Measurements from ENCODE around the gene PNKP. TPM values are rescaled to one million over a fixed set of nuclear protein-coding genes. Genes with fewer than 3 reads are reported as not detected.

PNKP gene
- total and polyA plus RNA-seq, 9 donors = 20.2 to 41.7 (median 32.5) TPM

- Histone ChIP-seq H3K36me3 (ENCODE audit: control insufficient read depth, insufficient read depth, low read length) (peaks cover 32% of the 10 kb centered on the region), H3K27ac (ENCODE audit: low read length) (peak overlapping the region; percentile 97), H3K27me3 (ENCODE audit: control insufficient read depth, insufficient read depth, low read length) (no peaks in the 10 kb centered on the region), H3K4me1 (ENCODE audit: control insufficient read depth, insufficient read depth, low read length) (peaks cover 50% of the 10 kb centered on the region), H3K9me3 (replicated peaks; ENCODE audit: control insufficient read depth, low read depth, low read length) (no peaks in the 10 kb centered on the region), H3K4me3 (ENCODE audit: low read length) (peak overlapping the region; percentile 40)
- DNase-seq = no peak
- WGBS (ENCODE audit: insufficient coverage) = 0% methylated on average over 12 of the region's 15 CpGs
Measured at GRCh38 chr19:49869009-49869483, 1.7 kb upstream of the PNKP start.

DNA sequence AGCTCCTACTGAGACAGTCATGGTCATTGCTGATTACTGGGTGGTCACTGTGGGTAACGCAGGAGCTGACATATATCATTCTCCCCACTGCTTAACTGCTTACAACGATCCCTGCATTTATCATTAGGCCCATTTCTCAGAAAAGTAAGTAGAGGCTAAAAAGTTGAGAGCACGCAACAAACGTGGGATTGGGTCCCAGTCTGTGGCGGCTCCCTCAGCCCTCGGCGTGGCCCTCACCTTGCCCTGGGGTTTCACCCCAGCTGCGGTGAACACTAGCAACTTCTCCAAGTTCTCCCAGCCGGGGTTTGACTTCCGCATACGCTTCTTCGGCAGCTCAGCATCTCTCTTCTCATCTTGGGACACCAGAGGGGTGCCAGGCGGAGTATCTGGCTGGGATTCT is 2.5 kb downstream of the PNKP start:
- Histone ChIP-seq H3K9me3 (replicated peaks; ENCODE audit: control insufficient read depth, low read depth, low read length) (no peaks in the 10 kb centered on the region), H3K27me3 (ENCODE audit: control insufficient read depth, insufficient read depth, low read length) (no peaks in the 10 kb centered on the region), H3K4me3 (ENCODE audit: low read length) (no peak overlapping the region), H3K4me1 (ENCODE audit: control insufficient read depth, insufficient read depth, low read length) (peaks cover 44% of the 10 kb centered on the region), H3K36me3 (ENCODE audit: control insufficient read depth, insufficient read depth, low read length) (peaks cover 44% of the 10 kb centered on the region), H3K27ac (ENCODE audit: low read length) (no peak overlapping the region)
- DNase-seq = no peak
- 82% methylated on average over 11 of the region's 13 CpGs for WGBS (ENCODE audit: insufficient coverage)

DNA sequence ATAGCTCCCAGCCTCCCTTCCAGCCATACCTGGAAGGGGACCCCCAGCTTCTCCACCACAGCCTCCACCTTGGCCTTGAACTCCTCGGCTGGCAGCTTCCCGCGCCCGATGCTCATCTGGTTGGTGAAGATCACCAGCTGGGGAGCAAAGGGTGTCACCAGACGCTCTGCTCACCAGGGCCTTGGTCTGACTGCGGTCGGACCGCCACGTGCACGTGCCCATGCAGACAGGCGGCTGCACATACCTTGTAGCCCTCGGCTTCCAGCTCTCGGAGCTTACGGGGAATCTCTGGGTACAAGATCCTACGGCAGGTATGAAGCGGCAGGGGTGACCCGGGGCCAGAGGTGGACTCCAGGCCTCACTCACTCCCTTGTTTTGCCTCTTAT is 3.4 kb downstream of the PNKP start:
- peak; percentile 14 for DNase-seq
- Histone ChIP-seq H3K9me3 (replicated peaks; ENCODE audit: control insufficient read depth, low read depth, low read length) (no peaks in the 10 kb centered on the region), H3K4me1 (ENCODE audit: control insufficient read depth, insufficient read depth, low read length) (peaks cover 40% of the 10 kb centered on the region), H3K4me3 (ENCODE audit: low read length) (no peak overlapping the region), H3K27me3 (ENCODE audit: control insufficient read depth, insufficient read depth, low read length) (no peaks in the 10 kb centered on the region), H3K27ac (ENCODE audit: low read length) (no peak overlapping the region), H3K36me3 (ENCODE audit: control insufficient read depth, insufficient read depth, low read length) (peaks cover 52% of the 10 kb centered on the region)
- WGBS (ENCODE audit: insufficient coverage) = 88% methylated on average over 17 of the region's 17 CpGs

DNA sequence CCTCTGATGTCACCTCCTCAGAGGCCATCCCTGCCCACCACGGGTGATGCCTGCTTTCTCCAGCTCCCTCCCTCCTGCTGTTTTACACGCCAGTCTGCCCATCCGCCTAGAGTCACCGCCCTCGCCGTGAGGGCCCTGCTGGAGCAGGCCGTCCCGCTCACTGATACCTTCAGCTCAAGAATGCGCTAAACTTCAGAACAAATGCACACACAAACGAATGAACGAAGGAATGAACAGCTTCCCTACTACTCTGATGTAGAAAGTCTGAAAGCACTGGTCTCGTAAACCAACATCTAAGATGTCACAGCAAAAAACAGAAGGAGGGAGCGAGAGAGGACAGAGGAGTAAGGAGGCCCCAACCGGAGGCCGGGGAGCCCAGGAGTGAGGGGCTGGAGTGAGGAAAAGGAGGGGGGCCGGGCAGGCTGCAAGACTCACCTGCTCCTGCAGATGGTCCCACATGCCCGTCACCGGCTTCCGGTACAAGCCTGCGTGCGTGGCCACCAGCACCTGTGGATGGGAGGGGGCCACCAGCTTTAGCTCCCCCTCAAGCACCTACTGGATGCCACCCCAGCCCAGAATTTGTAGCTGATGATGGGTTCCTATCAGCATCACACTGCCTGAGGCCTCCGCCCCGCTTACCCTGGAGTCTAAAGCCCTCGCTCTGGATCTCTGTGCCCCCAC is 4.0 kb downstream of the PNKP start:
- peaks cover 57% of the 10 kb centered on the region for H3K36me3 ChIP-seq (ENCODE audit: control insufficient read depth, insufficient read depth, low read length)
- peaks cover 35% of the 10 kb centered on the region for H3K4me1 ChIP-seq (ENCODE audit: control insufficient read depth, insufficient read depth, low read length)

GRCh38 chr19:49862391-49863253 is 4.8 kb downstream of the PNKP start:
- Histone ChIP-seq H3K27me3 (ENCODE audit: control insufficient read depth, insufficient read depth, low read length) (no peaks in the 10 kb centered on the region), H3K27ac (ENCODE audit: low read length) (no peak overlapping the region), H3K9me3 (replicated peaks; ENCODE audit: control insufficient read depth, low read depth, low read length) (no peaks in the 10 kb centered on the region), H3K36me3 (ENCODE audit: control insufficient read depth, insufficient read depth, low read length) (peaks cover 65% of the 10 kb centered on the region), H3K4me3 (ENCODE audit: low read length) (no peak overlapping the region), H3K4me1 (ENCODE audit: control insufficient read depth, insufficient read depth, low read length) (peaks cover 29% of the 10 kb centered on the region)
- 58% methylated on average over 35 of the region's 49 CpGs for whole genome bisulfite sequencing (ENCODE audit: insufficient coverage)
- no peak for DNase-seq

More for the DNA sequence above, 4.0 kb downstream of the PNKP start:
- Histone ChIP-seq H3K4me3 (ENCODE audit: low read length) (no peak overlapping the region), H3K9me3 (replicated peaks; ENCODE audit: control insufficient read depth, low read depth, low read length) (no peaks in the 10 kb centered on the region), H3K27me3 (ENCODE audit: control insufficient read depth, insufficient read depth, low read length) (no peaks in the 10 kb centered on the region), H3K27ac (ENCODE audit: low read length) (no peak overlapping the region)
- DNase-seq = no peak
- WGBS (ENCODE audit: insufficient coverage) = 90% methylated on average over 17 of the region's 24 CpGs

DNA sequence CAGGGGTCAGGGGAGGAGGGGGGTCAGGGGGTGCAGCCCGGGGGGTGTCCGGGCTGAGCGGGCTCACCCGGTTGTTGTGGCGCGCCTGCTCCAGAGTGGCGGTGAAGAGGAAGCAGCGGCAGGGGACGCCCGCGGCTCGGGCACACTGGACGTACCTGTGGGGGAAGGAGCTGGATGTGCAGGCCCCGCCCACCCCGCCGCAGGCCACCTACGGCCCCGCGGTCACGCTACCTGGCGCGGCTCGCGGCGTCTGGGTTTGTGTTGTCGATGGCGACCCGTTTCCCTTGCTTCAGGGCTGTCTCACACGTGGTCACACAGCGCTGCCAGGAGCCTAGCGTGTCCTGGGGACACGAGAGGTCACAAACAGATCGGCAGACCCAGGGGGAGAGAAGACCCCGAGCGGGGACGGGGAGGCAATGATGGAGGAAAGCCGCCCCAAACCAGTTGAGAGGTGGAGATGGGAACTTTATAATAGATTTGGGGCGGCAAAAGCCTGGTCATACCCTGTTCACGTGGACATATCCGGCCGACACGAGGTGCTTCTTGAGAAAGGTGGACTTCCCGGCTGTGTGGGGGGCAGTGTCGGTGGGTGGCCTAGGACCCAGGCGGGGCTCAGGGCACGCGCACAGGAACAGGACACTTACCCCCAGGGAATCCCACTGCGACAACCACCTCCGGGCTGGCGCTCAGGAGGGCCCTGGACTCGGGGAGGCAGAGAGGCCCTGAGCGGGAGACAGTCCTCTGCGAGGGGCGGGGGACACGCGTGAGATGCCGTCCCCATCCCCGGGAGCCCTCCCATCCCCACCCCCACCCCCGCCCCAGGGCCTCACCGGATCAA is 5.6 kb downstream of the PNKP start:
- peak; percentile 34 for DNase-seq
- no peaks in the 10 kb centered on the region for H3K27me3 ChIP-seq (ENCODE audit: control insufficient read depth, insufficient read depth, low read length)
- WGBS (ENCODE audit: insufficient coverage) = 75% methylated on average over 38 of the region's 60 CpGs
- H3K36me3 ChIP-seq (ENCODE audit: control insufficient read depth, insufficient read depth, low read length) = peaks cover 73% of the 10 kb centered on the region
- H3K9me3 ChIP-seq (replicated peaks; ENCODE audit: control insufficient read depth, low read depth, low read length) = no peaks in the 10 kb centered on the region
- H3K4me1 ChIP-seq (ENCODE audit: control insufficient read depth, insufficient read depth, low read length) = peaks cover 25% of the 10 kb centered on the region
- no peak overlapping the region for H3K4me3 ChIP-seq (ENCODE audit: low read length)
- H3K27ac ChIP-seq (ENCODE audit: low read length) = no peak overlapping the region

DNA sequence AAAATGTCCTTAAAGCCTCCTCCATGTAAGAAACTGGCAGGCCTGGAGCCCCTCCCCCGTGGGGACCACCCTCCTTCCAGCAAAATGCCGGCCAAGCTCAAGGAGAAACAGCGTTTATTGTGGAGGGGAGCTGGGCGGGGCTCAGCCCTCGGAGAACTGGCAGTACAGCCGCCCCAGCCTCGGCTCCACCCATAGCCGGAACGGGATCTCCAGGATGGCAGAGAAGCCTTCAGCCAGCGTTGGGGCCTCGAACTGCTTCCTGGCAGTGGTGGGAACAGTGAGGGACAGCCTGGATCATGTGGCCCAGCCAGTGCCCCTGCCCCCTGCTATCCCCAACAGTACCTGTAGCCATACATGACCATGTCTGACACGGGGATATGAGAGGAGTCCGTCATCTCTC is 6.3 kb downstream of the PNKP start:
- H3K9me3 ChIP-seq (replicated peaks; ENCODE audit: control insufficient read depth, low read depth, low read length) = no peaks in the 10 kb centered on the region
- WGBS (ENCODE audit: insufficient coverage) = 21% methylated on average over 6 of the region's 13 CpGs
- peaks cover 80% of the 10 kb centered on the region for H3K36me3 ChIP-seq (ENCODE audit: control insufficient read depth, insufficient read depth, low read length)
- H3K27ac ChIP-seq (ENCODE audit: low read length) = no peak overlapping the region
- H3K27me3 ChIP-seq (ENCODE audit: control insufficient read depth, insufficient read depth, low read length) = no peaks in the 10 kb centered on the region
- peaks cover 19% of the 10 kb centered on the region for H3K4me1 ChIP-seq (ENCODE audit: control insufficient read depth, insufficient read depth, low read length)
- DNase-seq = peak; percentile 60
- H3K4me3 ChIP-seq (ENCODE audit: low read length) = no peak overlapping the region

- Histone ChIP-seq H3K9me3 (replicated peaks; ENCODE audit: control insufficient read depth, low read depth, low read length) (no peaks in the 10 kb centered on the region), H3K4me1 (ENCODE audit: control insufficient read depth, insufficient read depth, low read length) (peaks cover 14% of the 10 kb centered on the region), H3K4me3 (ENCODE audit: low read length) (no peak overlapping the region), H3K27me3 (ENCODE audit: control insufficient read depth, insufficient read depth, low read length) (no peaks in the 10 kb centered on the region), H3K27ac (ENCODE audit: low read length) (no peak overlapping the region), H3K36me3 (ENCODE audit: control insufficient read depth, insufficient read depth, low read length) (peaks cover 86% of the 10 kb centered on the region)
- 55% methylated on average over 17 of the region's 17 CpGs for WGBS (ENCODE audit: insufficient coverage)
- peak; percentile 26 for DNase-seq
Measured at GRCh38 chr19:49860336-49861102, 6.9 kb downstream of the PNKP start.

DNA sequence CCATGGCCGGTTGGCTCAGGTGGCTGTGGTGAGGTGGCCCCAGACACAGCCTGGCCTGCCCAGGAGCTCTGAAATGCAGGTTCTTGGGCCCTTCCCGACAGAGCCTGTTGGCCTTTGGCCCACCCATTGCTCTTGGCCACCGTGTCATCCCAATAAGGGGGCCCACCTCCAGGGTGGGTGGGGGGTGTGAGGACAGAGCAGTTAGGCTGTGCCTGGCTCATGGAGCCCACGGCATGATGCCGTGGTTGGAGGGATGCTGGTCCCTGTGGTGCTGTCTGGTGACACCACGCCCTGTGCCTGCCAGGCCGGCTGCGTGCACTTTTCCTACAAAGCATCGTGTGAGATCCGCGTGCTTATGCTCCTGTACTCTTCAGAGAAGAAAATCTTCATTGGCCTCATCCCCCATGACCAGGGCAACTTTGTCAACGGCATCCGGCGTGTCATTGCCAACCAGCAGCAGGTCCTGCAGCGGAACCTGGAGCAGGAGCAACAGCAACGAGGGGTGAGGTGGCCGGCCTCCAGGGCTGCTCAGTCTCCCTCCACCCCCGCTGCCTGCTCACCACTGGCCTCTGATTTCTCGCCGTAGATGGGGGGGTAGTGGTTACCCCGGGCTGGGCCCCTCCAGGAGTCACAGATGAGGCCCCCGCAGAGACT is 7.6 kb downstream of the PNKP start:
- Histone ChIP-seq H3K4me1 (ENCODE audit: control insufficient read depth, insufficient read depth, low read length) (peaks cover 10% of the 10 kb centered on the region), H3K27ac (ENCODE audit: low read length) (no peak overlapping the region), H3K4me3 (ENCODE audit: low read length) (no peak overlapping the region), H3K9me3 (replicated peaks; ENCODE audit: control insufficient read depth, low read depth, low read length) (no peaks in the 10 kb centered on the region), H3K27me3 (ENCODE audit: control insufficient read depth, insufficient read depth, low read length) (no peaks in the 10 kb centered on the region), H3K36me3 (ENCODE audit: control insufficient read depth, insufficient read depth, low read length) (peaks cover 90% of the 10 kb centered on the region)
- peak; percentile 29 for DNase-seq
- 63% methylated on average over 16 of the region's 22 CpGs for WGBS (ENCODE audit: insufficient coverage)

Measured in muscle of leg (tissue), 11 donors.